ENCODE data around the gene CAMSAP2. TPM values are rescaled to one million over a fixed set of nuclear protein-coding genes. Genes with fewer than 3 reads are reported as not detected.

Gene CAMSAP2
- total RNA-seq, 1 experiment from 2014 or later = 25.0 TPM

DNA sequence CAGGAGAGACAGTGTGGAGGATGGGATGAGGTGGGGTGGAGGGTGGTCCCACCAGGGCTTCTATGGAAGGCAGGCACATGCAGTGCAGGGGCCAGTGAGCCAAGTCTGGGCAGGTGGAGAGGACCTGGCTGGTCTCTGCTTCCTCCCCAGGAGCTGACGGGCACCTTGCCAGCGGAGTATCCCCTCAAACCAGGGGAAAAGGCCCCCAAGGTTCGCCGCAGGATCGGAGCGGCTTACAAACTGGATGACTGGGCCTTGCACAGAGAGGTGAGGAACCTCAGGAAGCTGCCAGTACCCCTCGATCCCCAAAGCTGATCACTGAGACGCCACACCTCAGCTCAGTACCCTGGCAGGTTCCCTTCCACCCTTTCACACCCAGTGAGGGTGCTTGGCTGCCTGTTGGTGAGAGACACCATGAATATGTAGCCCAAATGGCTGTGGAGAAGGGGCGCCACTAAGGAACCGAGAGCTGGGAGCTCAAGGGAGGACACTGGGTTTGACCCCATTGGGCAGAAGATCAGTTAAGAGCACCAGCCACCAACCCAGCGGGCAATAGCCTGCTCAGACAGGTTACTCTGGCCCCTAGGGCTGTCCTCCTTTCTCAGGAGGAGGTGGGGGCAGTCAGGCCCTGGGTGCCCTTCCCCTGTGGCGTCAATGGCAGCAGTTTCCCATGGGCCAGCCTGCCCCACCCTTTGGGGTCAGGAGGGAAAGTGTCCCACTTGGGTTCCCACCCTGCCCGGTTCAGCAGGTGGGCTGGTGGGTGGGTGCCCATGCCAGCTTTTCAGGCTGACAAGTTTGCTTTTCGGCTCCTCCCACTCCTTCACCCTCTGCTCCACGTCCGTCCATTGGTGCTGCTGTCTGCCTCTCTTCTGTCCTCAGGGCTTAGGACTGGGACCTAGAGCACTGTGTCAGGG, 161.5 kb downstream of the CAMSAP2 start:
- Histone ChIP-seq H2AFZ (ENCODE audit: low read depth, low read length, poor library complexity, severe bottlenecking) (no peak overlapping the region), H3K4me3 (replicated peaks in 1 of 2; ENCODE audit: low read depth in 1 of 2, low read length in 2 of 2) (no peak overlapping the region), H3K9ac (ENCODE audit: low read length) (no peak overlapping the region), H3K36me3 (ENCODE audit: control insufficient read depth in 1 of 2, insufficient read depth in 2 of 2, low read length in 2 of 2) (peaks cover 0 to 8% of the 10 kb centered on the region in 2 experiments; a peak in 2 of 4 replicates), H3K27ac (ENCODE audit: low read depth, low read length) (no peak overlapping the region), H3K9me3 (ENCODE audit: control insufficient read depth in 1 of 2, insufficient read depth in 1 of 2, low read depth in 1 of 2, low read length in 2 of 2) (no peaks in the 10 kb centered on the region), H3K27me3 (ENCODE audit: insufficient read depth, low read length) (no peaks in the 10 kb centered on the region), H3K4me1 (ENCODE audit: control insufficient read depth in 1 of 2, insufficient read depth in 2 of 2, low read length in 2 of 2) (peaks cover 19 to 26% of the 10 kb centered on the region in 2 experiments; a peak in 3 of 4 replicates), H3K79me2 (ENCODE audit: insufficient read depth, low read length) (no peaks in the 10 kb centered on the region; the same call in 1 of the 2 replicates), H3K4me2 (ENCODE audit: low read length) (no peak overlapping the region), H4K20me1 (ENCODE audit: insufficient read depth) (no peaks in the 10 kb centered on the region), H3K9me2 (ENCODE audit: insufficient read depth) (no peaks in the 10 kb centered on the region)
- POLR2A ChIA-PET = no interaction called here
- no peak for DNase-seq (ENCODE audit: low read depth, low spot score)
- no peak for ATAC-seq
- TF ChIP-seq CBX3 (IDR thresholded peaks at IDR 0.05; ENCODE audit: low read depth) (no peak), POLR2AphosphoS5 (IDR thresholded peaks at IDR 0.05; ENCODE audit: low read depth, low read length) (0 out of 2 replicates have a peak, but pooled peaks have one; percentile 5)
- RAD21 ChIA-PET (ENCODE audit: low non-redundant PET in 1 of 2, low total read pairs in 2 of 2, uncharacterized antibody in 2 of 2, unreplicated experiment in 2 of 2) = no interaction called here
- intact Hi-C loops (cut with micrococcal nuclease) = no loop called here
- CTCF ChIA-PET = no interaction called here
- no TSS peak for BruUV-seq (replicated peaks)

GRCh38 chr1:200900877-200901276, 162.2 kb downstream of the CAMSAP2 start:
- DNase-seq (ENCODE audit: low read depth, low spot score) (no peak), ATAC-seq (no peak)
- peaks cover 13 to 19% of the 10 kb centered on the region in 2 experiments; a peak in 3 of 4 replicates for H3K4me1 ChIP-seq (ENCODE audit: control insufficient read depth in 1 of 2, insufficient read depth in 2 of 2, low read length in 2 of 2)
- H3K79me2 ChIP-seq (ENCODE audit: insufficient read depth, low read length) = no peaks in the 10 kb centered on the region
- H3K4me2 ChIP-seq (ENCODE audit: low read length) = no peak overlapping the region
- no peak overlapping the region for H3K4me3 ChIP-seq (replicated peaks in 1 of 2; ENCODE audit: low read depth in 1 of 2, low read length in 2 of 2)
- no TSS peak for BruUV-seq (replicated peaks)
- ChIA-PET POLR2A (no interaction called here), RAD21 (ENCODE audit: low non-redundant PET in 1 of 2, low total read pairs in 2 of 2, uncharacterized antibody in 2 of 2, unreplicated experiment in 2 of 2) (no interaction called here), CTCF (no interaction called here)
- peaks cover 0 to 8% of the 10 kb centered on the region in 2 experiments; a peak in 2 of 4 replicates for H3K36me3 ChIP-seq (ENCODE audit: control insufficient read depth in 1 of 2, insufficient read depth in 2 of 2, low read length in 2 of 2)
- H3K9me3 ChIP-seq (ENCODE audit: control insufficient read depth in 1 of 2, insufficient read depth in 1 of 2, low read depth in 1 of 2, low read length in 2 of 2) = no peaks in the 10 kb centered on the region
- no peaks in the 10 kb centered on the region for H3K27me3 ChIP-seq (ENCODE audit: insufficient read depth, low read length)
- H3K27ac ChIP-seq (ENCODE audit: low read depth, low read length) = no peak overlapping the region
- no peaks in the 10 kb centered on the region for H3K9me2 ChIP-seq (ENCODE audit: insufficient read depth)
- no peaks in the 10 kb centered on the region for H4K20me1 ChIP-seq (ENCODE audit: insufficient read depth)
- intact Hi-C loops (cut with micrococcal nuclease) = no loop called here
- H3K9ac ChIP-seq (ENCODE audit: low read length) = no peak overlapping the region
- H2AFZ ChIP-seq (ENCODE audit: low read depth, low read length, poor library complexity, severe bottlenecking) = no peak overlapping the region
- TF ChIP-seq SP1 (IDR thresholded peaks at IDR 0.05; ENCODE audit: low read depth) = no peak
- TF ChIP-seq POLR2A (IDR thresholded peaks at IDR 0.05; ENCODE audit: borderline replicate concordance, extremely low read depth, insufficient read depth, insufficient read length) = no peak
- TF ChIP-seq MAX (IDR thresholded peaks at IDR 0.05) = no peak
- no peak for TF ChIP-seq EZH2phosphoT487 (IDR thresholded peaks at IDR 0.05; ENCODE audit: borderline replicate concordance)
- TF ChIP-seq POLR2AphosphoS5 (IDR thresholded peaks at IDR 0.05; ENCODE audit: low read depth, low read length) = no peak
- no peak for TF ChIP-seq FOSL1 (IDR thresholded peaks at IDR 0.05; ENCODE audit: low read depth)
- TF ChIP-seq RAD21 (IDR thresholded peaks at IDR 0.05; ENCODE audit: low read depth) = no peak
- TF ChIP-seq ELF1 (IDR thresholded peaks at IDR 0.05; ENCODE audit: borderline replicate concordance, low read depth) = no peak
- TF ChIP-seq JUND (IDR thresholded peaks at IDR 0.05) = no peak
- no peak for TF ChIP-seq ZBTB33 (IDR thresholded peaks at IDR 0.05; ENCODE audit: extremely low read depth, insufficient replicate concordance, low read length)
- TF ChIP-seq ZNF274 (IDR thresholded peaks at IDR 0.05; ENCODE audit: low read depth, low read length) = no peak
- TF ChIP-seq YY1 (IDR thresholded peaks at IDR 0.05; ENCODE audit: extremely low read depth, insufficient replicate concordance, low read depth, low read length) = no peak
- TF ChIP-seq REST (IDR thresholded peaks at IDR 0.05; ENCODE audit: low read depth) = no peak
